SU-DHL-6 (cell line): Measurements from ENCODE around the gene SRP54.

ENCODE experiments used
- H2AFZ ChIP-seq: fragments of 200-600 bp; sonication (generic); 2 replicates; pipeline ENCODE4 v1.6.1; 2014; ENCODE audit warnings: low read depth, mild to moderate bottlenecking, moderate library complexity, mixed read lengths, antibody characterized with exemption, low read length; ENCODE audit not compliant: severe bottlenecking
- H3F3A ChIP-seq: fragments of 200-600 bp; shearing (Covaris generic); 2 replicates; pipeline ENCODE4 v1.6.0; 2016; ENCODE audit warnings: antibody characterized with exemption, mild to moderate bottlenecking; ENCODE audit not compliant: insufficient read depth
- H3K27ac ChIP-seq: fragments of 200-600 bp; sonication (generic); 2 replicates; pipeline ENCODE4 v1.5.1; 2016; ENCODE audit warnings: low read depth, mild to moderate bottlenecking, low read length, moderate library complexity, mixed read lengths
- H3K27me3 ChIP-seq: fragments of 200-600 bp; sonication (generic), shearing (Covaris generic); 2 replicates; pipeline ENCODE4 v1.6.0; 2014; ENCODE audit warnings: mild to moderate bottlenecking, low read length
- H3K36me3 ChIP-seq: fragments of 200-600 bp; sonication (generic); 2 replicates; pipeline ENCODE4 v1.6.1; 2014; ENCODE audit warnings: mild to moderate bottlenecking, low read length, mixed read lengths
- H3K4me2 ChIP-seq: fragments of 300-600, 200-600 bp; shearing (Covaris generic), sonication (generic); 2 replicates; pipeline ENCODE4 v1.6.0; 2014; ENCODE audit warnings: low read length, low read depth, mild to moderate bottlenecking; ENCODE audit not compliant: poor library complexity, severe bottlenecking
- H3K4me3 ChIP-seq: fragments of 200-600 bp; sonication (generic); 2 replicates; pipeline ENCODE4 v1.5.1; 2014; ENCODE audit warnings: antibody characterized with exemption, low read length, mild to moderate bottlenecking, mixed read lengths; ENCODE audit not compliant: insufficient read depth, poor library complexity, severe bottlenecking
- H3K79me2 ChIP-seq: fragments of 200-600 bp; sonication (generic); 2 replicates; pipeline ENCODE4 v1.6.1; 2014; ENCODE audit warnings: mild to moderate bottlenecking, low read length, moderate library complexity; ENCODE audit not compliant: insufficient read depth
- H3K9ac ChIP-seq: fragments of 200-600 bp; sonication (generic); 2 replicates; pipeline ENCODE4 v1.7.0; 2014; ENCODE audit warnings: mild to moderate bottlenecking, low read length
- H3K9me2 ChIP-seq: fragments of 200-600 bp; sonication (generic); replicated peaks from 2 replicates; pipeline ENCODE4 v1.6.1; 2014; ENCODE audit warnings: low read length; ENCODE audit not compliant: insufficient read depth
- H3K9me3 ChIP-seq: fragments of 200-600 bp; sonication (generic); 2 replicates; pipeline ENCODE4 v1.6.1; 2014; ENCODE audit warnings: low read length, mixed read lengths; ENCODE audit not compliant: insufficient read depth
- H4K20me1 ChIP-seq: fragments of 200-600 bp; sonication (generic); 2 replicates; pipeline ENCODE4 v1.6.1; 2014; ENCODE audit warnings: low read depth, mild to moderate bottlenecking, antibody characterized with exemption, low read length, moderate library complexity, mixed read lengths
- EZH2phosphoT487 ChIP-seq: fragments of 200-600 bp; sonication (generic), shearing (Covaris generic); conservative IDR thresholded peaks from 2 replicates; pipeline ENCODE4 v1.6.1; 2018; ENCODE audit warnings: mild to moderate bottlenecking, antibody characterized with exemption, low read length, moderate library complexity, mixed read lengths
- TF ChIP-seq, protein P1 (sequence below): fragments of 200-600 bp; sonication (generic); IDR thresholded peaks from one replicate; pipeline ENCODE4 v1.5.1; 2017; ENCODE audit warnings: antibody characterized with exemption, mild to moderate bottlenecking, low read length, moderate library complexity; ENCODE audit not compliant: insufficient read depth, poor library complexity, severe bottlenecking

The SRP54 gene

DNA sequence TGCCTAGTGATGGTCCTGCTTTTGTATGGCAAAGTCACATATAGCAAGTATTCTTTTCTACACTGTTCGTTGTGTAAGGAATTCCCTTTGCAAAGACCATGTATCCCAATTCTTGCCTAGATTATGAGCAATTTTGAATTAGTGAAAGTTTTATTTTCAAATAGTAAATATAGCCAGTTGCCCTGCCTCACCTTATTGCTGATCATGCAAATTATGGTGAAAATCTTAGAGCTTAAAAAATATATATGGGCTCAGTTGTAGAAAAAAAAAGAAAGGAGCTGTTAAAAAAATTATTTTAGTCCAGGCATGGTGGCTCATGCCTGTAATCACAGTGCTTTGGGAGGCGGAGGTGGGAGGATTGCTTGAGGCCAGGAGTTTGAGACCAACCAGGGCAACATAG, 18.8 kb downstream of the SRP54 start:
- Histone ChIP-seq H4K20me1 (0 out of 2 replicates have a peak, but pooled peaks cover 7% of the 10 kb centered on the region), H3K36me3 (peaks cover 29% of the 10 kb centered on the region; the same call in 1 of the 2 replicates), H3K79me2 (peaks cover 16% of the 10 kb centered on the region), H3K9me3 (no peaks in the 10 kb centered on the region), H3K27me3 (no peaks in the 10 kb centered on the region), H3K9ac (no peak overlapping the region), H3F3A (peaks cover 11% of the 10 kb centered on the region), H3K4me2 (no peak overlapping the region), H3K4me3 (no peak overlapping the region), H2AFZ (no peak overlapping the region), H3K27ac (no peak overlapping the region), H3K9me2 (no peaks in the 10 kb centered on the region)
- TF ChIP-seq, protein P1, sequence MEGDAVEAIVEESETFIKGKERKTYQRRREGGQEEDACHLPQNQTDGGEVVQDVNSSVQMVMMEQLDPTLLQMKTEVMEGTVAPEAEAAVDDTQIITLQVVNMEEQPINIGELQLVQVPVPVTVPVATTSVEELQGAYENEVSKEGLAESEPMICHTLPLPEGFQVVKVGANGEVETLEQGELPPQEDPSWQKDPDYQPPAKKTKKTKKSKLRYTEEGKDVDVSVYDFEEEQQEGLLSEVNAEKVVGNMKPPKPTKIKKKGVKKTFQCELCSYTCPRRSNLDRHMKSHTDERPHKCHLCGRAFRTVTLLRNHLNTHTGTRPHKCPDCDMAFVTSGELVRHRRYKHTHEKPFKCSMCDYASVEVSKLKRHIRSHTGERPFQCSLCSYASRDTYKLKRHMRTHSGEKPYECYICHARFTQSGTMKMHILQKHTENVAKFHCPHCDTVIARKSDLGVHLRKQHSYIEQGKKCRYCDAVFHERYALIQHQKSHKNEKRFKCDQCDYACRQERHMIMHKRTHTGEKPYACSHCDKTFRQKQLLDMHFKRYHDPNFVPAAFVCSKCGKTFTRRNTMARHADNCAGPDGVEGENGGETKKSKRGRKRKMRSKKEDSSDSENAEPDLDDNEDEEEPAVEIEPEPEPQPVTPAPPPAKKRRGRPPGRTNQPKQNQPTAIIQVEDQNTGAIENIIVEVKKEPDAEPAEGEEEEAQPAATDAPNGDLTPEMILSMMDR = no peak
- TF ChIP-seq EZH2phosphoT487 = no peak

DNA sequence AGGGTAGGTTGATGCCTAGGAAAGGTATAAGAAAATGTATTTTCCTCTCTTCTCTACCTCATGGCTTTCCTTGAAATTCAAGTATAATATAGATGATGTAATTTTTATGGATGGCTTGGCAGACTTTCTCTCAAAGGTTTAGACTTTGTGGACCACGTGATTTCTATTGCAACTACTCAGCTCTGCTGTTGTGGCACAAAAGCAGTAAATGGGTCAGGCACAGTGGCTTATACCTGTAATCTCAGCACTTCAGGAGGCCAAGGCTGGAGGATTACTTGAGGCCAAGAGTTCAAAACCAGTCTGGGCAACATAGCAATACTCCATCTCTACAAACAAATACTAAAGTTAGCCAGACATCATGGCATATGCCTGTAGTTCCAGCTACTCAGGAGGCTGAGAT, 22.0 kb downstream of the SRP54 start:
- Histone ChIP-seq H3K27ac (no peak overlapping the region), H3F3A (peaks cover 10% of the 10 kb centered on the region; the same call in 1 of the 2 replicates), H3K79me2 (no peaks in the 10 kb centered on the region), H3K27me3 (no peaks in the 10 kb centered on the region), H4K20me1 (no peaks in the 10 kb centered on the region), H3K4me2 (no peak overlapping the region), H2AFZ (no peak overlapping the region), H3K4me3 (no peak overlapping the region), H3K36me3 (peaks cover 18% of the 10 kb centered on the region; the same call in 1 of the 2 replicates), H3K9ac (no peak overlapping the region), H3K9me2 (no peaks in the 10 kb centered on the region), H3K9me3 (no peaks in the 10 kb centered on the region)
- TF ChIP-seq, protein P1 = no peak
- no peak for TF ChIP-seq EZH2phosphoT487

DNA sequence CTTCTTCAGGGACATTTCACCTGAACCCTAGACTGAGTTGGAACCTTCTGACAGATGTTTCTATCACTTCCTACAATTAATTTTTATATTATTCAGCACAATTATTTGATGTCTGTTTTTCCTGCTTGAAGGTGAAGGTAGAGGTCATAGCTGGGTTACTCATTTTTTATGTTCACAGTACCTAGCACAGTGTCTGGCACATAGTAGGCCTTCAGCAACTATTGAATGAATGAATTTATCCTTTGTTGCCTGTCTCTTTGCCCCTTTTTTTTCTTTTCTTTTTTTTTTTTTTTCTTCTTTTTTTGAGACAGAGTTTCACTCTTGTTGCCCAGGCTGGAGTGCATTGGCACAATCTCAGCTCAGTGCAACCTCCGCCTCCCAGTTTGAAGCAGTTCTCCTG, 33.8 kb downstream of the SRP54 start:
- TF ChIP-seq EZH2phosphoT487 = no peak
- TF ChIP-seq, protein P1 = no peak
- H3K9me2 ChIP-seq = no peaks in the 10 kb centered on the region
- no peak overlapping the region for H2AFZ ChIP-seq
- H3F3A ChIP-seq = no peaks in the 10 kb centered on the region
- H3K27ac ChIP-seq = no peak overlapping the region
- H4K20me1 ChIP-seq = no peaks in the 10 kb centered on the region
- H3K4me3 ChIP-seq = no peak overlapping the region
- H3K9ac ChIP-seq = no peak overlapping the region
- H3K79me2 ChIP-seq = no peaks in the 10 kb centered on the region
- no peaks in the 10 kb centered on the region for H3K27me3 ChIP-seq
- no peaks in the 10 kb centered on the region for H3K9me3 ChIP-seq
- H3K36me3 ChIP-seq = peaks cover 29% of the 10 kb centered on the region; the same call in 1 of the 2 replicates
- H3K4me2 ChIP-seq = no peak overlapping the region
